ENCODE data around the gene CDK10.

- TF ChIP-seq EZH2phosphoT487 (IDR thresholded peaks at IDR 0.05; ENCODE audit: low read depth): no peak
- no peak for TF ChIP-seq CTCF (IDR thresholded peaks at IDR 0.05; ENCODE audit: low read depth, low read length)
Measured at GRCh38 chr16:89688395-89688794, 1.9 kb downstream of the CDK10 start.

Measured in OCI-LY3 (cell line).